ENCODE measurements around the gene STPG2. TPM values are rescaled to one million over a fixed set of nuclear protein-coding genes. Genes with fewer than 3 reads are reported as not detected.

Gene STPG2
- total and polyA plus RNA-seq, 4 donors, result 0.05 to 0.67 (median 0.28) TPM; not detected in 1

DNA sequence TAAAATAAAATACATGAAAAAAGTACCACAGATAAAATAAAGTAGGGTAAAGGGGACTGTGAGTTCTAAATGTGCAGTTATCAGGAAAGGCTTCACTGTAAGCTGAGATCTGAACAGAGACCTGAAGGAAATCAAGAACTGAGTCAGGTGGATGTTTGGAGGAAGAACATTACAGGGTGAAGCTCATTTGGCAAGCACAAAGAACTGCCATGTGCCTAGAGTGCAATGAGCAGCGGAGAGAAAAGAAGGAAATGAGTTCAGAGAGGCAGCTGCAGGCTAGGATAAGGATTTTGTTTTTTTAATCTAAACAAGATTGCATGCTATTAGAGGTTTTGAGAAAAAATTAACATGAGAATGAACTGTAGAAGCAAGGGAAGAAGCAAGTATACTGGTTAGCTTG is 373.1 kb downstream of the STPG2 start:
- H3K4me3 ChIP-seq (ENCODE audit: low read depth in 1 of 3, low read length in 3 of 3), result no peak overlapping the region
- H3K27me3 ChIP-seq (ENCODE audit: control insufficient read depth in 4 of 4, insufficient read depth in 4 of 4, low read length in 3 of 4), result no peaks in the 10 kb centered on the region
- H3K27ac ChIP-seq (ENCODE audit: low read depth in 1 of 2, low read length in 2 of 2), result no peak overlapping the region
- H3K9ac ChIP-seq (ENCODE audit: low read depth in 1 of 2, low read length in 2 of 2), result no peak overlapping the region
- no peak for DNase-seq (ENCODE audit: low spot score)
- no peaks in the 10 kb centered on the region for H3K9me3 ChIP-seq (ENCODE audit: control insufficient read depth in 4 of 4, low read length in 3 of 4)
- TF ChIP-seq HNF4A (conservative IDR thresholded peaks at IDR 0.05) (no peak), TAF1 (conservative IDR thresholded peaks at IDR 0.05) (no peak), YY1 (IDR thresholded peaks at IDR 0.05) (no peak), GABPA (IDR thresholded peaks at IDR 0.05 in 1 of 2, conservative IDR thresholded peaks at IDR 0.05 in 1 of 2) (no peak), RAD21 (IDR thresholded peaks at IDR 0.05) (no peak), JUND (IDR thresholded peaks at IDR 0.05) (no peak), FOXA1 (IDR thresholded peaks at IDR 0.05) (no peak), NR2F2 (IDR thresholded peaks at IDR 0.05) (no peak), EGR1 (IDR thresholded peaks at IDR 0.05; ENCODE audit: low read depth in 2 of 2) (no peak), HNF4G (IDR thresholded peaks at IDR 0.05) (no peak), SP1 (IDR thresholded peaks at IDR 0.05) (no peak), FOXA2 (IDR thresholded peaks at IDR 0.05) (no peak), RXRA (IDR thresholded peaks at IDR 0.05) (no peak)
- TF ChIP-seq, protein P1, sequence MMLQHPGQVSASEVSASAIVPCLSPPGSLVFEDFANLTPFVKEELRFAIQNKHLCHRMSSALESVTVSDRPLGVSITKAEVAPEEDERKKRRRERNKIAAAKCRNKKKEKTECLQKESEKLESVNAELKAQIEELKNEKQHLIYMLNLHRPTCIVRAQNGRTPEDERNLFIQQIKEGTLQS (IDR thresholded peaks at IDR 0.05), result no peak
- TF ChIP-seq, protein P2, sequence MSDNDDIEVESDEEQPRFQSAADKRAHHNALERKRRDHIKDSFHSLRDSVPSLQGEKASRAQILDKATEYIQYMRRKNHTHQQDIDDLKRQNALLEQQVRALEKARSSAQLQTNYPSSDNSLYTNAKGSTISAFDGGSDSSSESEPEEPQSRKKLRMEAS (IDR thresholded peaks at IDR 0.05), result no peak
- TF ChIP-seq, protein P3, sequence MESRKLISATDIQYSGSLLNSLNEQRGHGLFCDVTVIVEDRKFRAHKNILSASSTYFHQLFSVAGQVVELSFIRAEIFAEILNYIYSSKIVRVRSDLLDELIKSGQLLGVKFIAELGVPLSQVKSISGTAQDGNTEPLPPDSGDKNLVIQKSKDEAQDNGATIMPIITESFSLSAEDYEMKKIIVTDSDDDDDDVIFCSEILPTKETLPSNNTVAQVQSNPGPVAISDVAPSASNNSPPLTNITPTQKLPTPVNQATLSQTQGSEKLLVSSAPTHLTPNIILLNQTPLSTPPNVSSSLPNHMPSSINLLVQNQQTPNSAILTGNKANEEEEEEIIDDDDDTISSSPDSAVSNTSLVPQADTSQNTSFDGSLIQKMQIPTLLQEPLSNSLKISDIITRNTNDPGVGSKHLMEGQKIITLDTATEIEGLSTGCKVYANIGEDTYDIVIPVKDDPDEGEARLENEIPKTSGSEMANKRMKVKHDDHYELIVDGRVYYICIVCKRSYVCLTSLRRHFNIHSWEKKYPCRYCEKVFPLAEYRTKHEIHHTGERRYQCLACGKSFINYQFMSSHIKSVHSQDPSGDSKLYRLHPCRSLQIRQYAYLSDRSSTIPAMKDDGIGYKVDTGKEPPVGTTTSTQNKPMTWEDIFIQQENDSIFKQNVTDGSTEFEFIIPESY (IDR thresholded peaks at IDR 0.05), result no peak
- TF ChIP-seq, protein P4, sequence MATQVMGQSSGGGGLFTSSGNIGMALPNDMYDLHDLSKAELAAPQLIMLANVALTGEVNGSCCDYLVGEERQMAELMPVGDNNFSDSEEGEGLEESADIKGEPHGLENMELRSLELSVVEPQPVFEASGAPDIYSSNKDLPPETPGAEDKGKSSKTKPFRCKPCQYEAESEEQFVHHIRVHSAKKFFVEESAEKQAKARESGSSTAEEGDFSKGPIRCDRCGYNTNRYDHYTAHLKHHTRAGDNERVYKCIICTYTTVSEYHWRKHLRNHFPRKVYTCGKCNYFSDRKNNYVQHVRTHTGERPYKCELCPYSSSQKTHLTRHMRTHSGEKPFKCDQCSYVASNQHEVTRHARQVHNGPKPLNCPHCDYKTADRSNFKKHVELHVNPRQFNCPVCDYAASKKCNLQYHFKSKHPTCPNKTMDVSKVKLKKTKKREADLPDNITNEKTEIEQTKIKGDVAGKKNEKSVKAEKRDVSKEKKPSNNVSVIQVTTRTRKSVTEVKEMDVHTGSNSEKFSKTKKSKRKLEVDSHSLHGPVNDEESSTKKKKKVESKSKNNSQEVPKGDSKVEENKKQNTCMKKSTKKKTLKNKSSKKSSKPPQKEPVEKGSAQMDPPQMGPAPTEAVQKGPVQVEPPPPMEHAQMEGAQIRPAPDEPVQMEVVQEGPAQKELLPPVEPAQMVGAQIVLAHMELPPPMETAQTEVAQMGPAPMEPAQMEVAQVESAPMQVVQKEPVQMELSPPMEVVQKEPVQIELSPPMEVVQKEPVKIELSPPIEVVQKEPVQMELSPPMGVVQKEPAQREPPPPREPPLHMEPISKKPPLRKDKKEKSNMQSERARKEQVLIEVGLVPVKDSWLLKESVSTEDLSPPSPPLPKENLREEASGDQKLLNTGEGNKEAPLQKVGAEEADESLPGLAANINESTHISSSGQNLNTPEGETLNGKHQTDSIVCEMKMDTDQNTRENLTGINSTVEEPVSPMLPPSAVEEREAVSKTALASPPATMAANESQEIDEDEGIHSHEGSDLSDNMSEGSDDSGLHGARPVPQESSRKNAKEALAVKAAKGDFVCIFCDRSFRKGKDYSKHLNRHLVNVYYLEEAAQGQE (IDR thresholded peaks at IDR 0.05), result no peak
- TF ChIP-seq, protein P5, sequence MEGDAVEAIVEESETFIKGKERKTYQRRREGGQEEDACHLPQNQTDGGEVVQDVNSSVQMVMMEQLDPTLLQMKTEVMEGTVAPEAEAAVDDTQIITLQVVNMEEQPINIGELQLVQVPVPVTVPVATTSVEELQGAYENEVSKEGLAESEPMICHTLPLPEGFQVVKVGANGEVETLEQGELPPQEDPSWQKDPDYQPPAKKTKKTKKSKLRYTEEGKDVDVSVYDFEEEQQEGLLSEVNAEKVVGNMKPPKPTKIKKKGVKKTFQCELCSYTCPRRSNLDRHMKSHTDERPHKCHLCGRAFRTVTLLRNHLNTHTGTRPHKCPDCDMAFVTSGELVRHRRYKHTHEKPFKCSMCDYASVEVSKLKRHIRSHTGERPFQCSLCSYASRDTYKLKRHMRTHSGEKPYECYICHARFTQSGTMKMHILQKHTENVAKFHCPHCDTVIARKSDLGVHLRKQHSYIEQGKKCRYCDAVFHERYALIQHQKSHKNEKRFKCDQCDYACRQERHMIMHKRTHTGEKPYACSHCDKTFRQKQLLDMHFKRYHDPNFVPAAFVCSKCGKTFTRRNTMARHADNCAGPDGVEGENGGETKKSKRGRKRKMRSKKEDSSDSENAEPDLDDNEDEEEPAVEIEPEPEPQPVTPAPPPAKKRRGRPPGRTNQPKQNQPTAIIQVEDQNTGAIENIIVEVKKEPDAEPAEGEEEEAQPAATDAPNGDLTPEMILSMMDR (IDR thresholded peaks at IDR 0.05; ENCODE audit: low read depth, low read length, missing input control), result no peak
- no peaks in the 10 kb centered on the region for H3K4me1 ChIP-seq (ENCODE audit: control insufficient read depth in 4 of 4, insufficient read depth in 4 of 4, low read length in 3 of 4)
- whole genome bisulfite sequencing, result 59% methylated on average over 1 of the region's 1 CpG
- no peaks in the 10 kb centered on the region for H3K36me3 ChIP-seq (ENCODE audit: control insufficient read depth in 4 of 4, insufficient read depth in 3 of 4, low read depth in 1 of 4, low read length in 3 of 4)

All from liver (tissue), 9 donors.